ENCODE measurements around the gene GLYR1.

Gene GLYR1

DNA sequence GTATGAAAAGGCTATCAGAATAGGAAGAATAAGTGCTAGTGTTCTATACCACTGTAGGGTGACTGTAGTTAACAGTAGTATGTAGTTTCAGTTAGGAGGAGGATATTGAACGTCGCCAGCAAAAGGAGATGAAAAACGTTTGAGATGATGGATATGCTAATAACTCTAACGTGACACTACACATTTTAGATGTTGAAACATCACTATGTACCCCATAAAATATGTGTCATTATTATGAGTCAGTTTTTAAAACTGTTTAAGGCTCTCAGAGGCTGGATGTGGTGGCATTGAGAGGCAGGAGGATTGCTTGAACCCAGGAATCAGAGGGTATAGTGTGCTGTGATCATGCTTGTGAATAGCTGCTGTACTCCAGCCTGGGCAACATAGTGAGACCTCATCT, 32.0 kb upstream of the GLYR1 start:
- no peak for DNase-seq

GRCh38 chr16:4877380-4877685, 30.2 kb upstream of the GLYR1 start:
- no peak for DNase-seq

- no peak for DNase-seq
Measured at GRCh38 chr16:4876646-4877379, 29.7 kb upstream of the GLYR1 start.

DNA sequence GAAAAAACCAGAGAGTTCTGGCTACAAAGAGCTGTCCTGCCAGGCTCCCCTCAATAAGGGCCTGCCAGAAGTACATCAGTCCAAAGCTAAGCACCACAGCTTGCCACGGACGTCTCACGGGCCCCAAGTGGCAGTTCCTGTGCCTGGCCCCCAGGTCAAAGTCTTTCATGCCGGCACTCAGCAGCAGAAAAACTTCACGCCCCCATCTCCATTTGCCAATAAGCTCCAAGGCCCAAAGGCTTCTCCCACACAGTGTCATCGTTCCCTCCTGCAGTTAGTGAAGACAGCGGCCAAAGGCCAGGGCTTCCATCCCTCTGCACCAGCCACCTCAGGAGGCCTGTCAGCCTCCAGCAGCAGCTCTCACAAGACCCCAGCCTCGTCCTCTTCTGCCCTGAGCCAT, 27.6 kb upstream of the GLYR1 start:
- no peak for DNase-seq

DNA sequence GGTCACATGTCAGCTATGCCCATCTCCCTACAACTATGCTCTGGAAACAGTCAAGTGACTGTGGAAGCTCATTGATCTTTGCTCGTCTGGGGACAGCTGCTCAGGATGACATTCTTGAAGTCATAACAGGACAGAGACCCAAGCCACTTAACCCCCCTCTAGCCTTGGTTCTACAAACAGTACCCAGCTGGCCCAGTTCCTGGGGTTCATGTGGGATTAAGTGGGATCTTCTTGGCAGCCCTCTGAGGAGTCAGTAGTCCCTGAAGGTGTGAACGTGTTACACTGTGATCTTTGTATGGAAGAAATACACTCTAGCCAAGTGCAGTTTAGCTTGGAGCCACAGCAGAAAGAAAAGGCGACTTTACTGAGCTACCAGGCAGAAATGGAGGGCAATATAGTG, 26.0 kb upstream of the GLYR1 start:
- DNase-seq, result no peak

DNA sequence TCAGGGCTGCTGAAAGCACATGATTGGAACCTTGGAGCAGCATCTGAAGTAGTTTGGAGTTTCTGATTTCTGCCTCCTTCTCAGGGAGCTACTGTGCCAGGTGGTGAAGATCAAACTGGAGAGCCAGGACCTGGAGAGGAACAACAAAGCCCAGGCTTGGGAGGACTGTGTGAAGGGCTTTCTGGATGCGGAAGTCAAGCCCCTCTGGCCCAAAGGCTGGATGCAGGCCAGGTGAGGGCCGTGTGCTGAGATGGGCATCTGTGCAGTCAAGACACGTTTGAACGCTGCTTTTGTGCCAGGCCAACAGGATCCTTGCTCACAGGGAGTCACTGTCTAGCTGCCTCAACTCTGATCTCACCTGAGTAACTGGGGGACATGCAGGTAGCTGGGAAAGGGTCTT, 24.0 kb upstream of the GLYR1 start:
- DNase-seq, result no peak

- DNase-seq, result no peak
Measured at GRCh38 chr16:4870138-4870671, 23.1 kb upstream of the GLYR1 start.

- no peak for DNase-seq
Measured at GRCh38 chr16:4869147-4869805, 22.2 kb upstream of the GLYR1 start.

GRCh38 chr16:4868535-4868934, 21.4 kb upstream of the GLYR1 start:
- no peak for DNase-seq

DNA sequence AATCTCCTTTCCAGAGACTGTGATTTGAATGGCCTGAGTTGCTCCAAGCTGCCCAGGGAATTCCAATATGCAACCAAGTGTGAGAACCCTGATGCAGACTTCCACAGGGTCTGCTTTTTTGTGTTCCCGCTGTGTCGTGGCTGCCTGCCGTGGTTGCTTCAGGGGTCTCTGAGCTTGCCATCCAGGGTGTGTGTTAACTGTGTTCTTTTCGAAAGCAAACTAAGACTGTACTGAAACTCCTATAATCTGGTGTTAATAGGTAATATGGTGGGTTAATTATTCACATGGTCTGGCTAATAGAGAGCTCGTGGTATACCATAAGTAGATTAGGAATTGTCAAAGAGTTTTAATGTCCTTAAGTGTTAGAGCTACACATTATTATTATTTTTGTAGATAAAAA, 20.9 kb upstream of the GLYR1 start:
- no peak for DNase-seq

DNA sequence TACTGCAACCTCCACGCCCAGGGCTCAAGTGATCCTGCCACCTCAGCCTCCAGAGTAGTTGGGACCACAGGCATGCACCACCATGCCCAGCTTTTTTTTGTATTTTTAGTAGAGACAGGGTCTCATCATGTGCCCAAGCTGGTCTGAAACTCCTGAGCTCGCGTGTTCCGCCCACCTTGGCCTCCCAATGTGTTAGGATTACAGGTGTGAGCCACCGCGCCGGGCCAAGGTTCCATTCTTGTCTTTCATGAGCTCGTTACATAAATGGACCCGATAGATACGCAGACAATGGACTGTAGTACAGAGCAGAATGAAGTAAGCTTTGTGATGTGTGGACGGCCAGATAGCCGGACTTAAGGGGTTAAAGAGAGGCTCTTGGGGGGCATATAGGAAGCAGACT, 19.5 kb upstream of the GLYR1 start:
- no peak for DNase-seq

DNA sequence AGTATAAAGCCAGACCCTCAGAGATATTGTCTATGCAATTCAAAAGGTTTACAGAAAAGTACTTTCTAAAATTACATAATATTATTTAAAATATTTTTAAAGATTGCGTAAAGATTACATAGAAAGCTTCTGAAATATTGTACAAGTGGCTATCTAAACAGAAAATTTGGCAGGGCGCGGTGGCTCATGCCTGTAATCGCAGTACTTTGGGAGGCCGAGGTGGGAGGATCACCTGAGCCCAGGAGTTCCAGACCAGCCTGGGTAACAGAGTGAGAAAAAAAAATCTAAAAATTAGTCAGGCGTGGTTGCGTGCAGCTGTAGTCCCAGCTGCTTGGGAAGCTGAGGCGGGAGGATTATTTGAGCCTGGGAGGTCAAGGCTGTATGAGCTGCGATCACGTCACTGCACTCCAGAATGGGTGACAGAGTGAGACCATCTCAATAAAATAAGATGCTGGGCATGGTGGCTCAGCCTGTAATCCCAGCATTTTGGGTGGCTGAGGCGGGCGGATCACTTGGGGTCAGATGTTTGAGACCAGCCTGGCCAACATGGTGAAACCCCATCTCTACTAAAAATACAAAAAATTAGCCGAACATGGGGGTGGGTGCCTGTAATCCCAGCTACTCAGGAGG, 18.3 kb upstream of the GLYR1 start:
- no peak for DNase-seq

GRCh38 chr16:4864728-4865127, 17.6 kb upstream of the GLYR1 start:
- no peak for DNase-seq

GRCh38 chr16:4862639-4863038, 15.6 kb upstream of the GLYR1 start:
- DNase-seq, result no peak

DNA sequence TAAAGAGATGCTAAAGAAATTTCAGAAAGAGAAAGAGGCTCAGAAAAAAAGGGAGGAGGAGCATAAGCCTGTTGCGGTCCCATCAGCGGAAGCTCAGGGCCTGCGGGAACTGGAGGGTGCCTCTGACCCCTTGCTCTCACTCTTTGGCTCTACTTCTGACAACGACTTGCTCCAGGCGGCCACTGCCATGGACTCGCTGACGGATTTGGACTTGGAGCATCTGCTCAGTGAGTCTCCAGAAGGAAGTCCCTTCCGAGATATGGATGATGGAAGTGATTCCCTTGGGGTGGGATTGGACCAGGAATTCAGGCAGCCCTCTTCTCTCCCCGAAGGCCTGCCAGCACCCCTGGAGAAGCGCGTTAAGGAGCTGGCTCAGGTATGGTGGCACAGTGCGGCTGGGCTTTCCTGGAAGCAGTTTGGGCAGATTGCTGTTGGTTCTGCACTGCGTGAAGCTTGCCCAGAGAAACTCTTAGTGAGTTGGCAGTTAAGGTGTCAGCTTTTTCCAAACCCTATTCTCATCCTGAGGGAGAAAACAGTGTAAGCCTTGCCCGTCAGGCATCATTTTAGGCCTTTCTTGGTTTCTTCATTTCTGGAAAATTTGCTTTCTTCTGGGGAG, 13.7 kb upstream of the GLYR1 start:
- no peak for DNase-seq

- no peak for DNase-seq
Measured at GRCh38 chr16:4859900-4860255, 12.8 kb upstream of the GLYR1 start.

GRCh38 chr16:4859190-4859899, 12.3 kb upstream of the GLYR1 start:
- DNase-seq, result no peak

DNA sequence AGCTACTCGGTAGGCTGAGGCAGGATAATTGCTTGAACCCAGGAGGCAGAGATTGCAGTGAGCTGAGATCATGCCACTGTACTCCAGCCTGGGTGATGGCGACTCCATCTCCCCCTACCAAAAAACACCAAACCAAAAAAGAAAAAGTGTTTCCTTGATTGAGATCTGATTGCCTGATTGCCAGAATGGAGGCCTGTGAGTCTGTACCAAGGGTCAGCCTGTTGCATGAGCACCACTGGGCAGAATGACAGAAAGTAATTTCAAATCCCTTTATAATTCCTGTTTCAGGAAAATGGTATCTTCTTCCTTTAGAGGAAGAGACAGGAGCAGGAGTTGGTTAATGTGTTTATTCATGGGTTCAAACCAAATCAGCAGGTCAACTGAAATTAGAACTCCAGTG, 8.7 kb upstream of the GLYR1 start:
- no peak for DNase-seq

- no peak for DNase-seq
Measured at GRCh38 chr16:4855371-4855770, 8.3 kb upstream of the GLYR1 start.

GRCh38 chr16:4852221-4852872, 5.3 kb upstream of the GLYR1 start:
- DNase-seq, result no peak

DNA sequence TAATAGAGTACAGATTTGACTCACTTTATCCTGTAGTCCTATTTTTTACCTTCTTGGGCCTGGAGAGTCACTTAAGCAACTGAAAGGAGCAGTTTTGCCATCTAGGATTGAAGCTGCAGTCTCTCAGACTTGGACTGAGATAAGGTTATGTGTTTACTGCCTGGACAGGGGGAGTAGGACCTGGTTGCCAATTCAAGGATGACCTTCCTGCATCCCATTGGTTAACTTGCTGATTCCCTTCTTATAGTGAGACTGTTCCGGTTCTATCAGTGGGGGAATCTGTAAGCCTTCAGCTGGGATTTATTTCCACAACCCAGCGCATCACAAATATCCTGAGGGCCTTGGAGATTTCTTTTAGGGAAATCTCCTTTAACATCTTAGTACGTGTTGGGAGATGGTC, 3.1 kb upstream of the GLYR1 start:
- no peak for DNase-seq

GRCh38 chr16:4847774-4848587, 893 bp upstream of the GLYR1 start:
- peak; percentile 48 for DNase-seq
